D721Med (cell line): Measurements from ENCODE around the gene ATP8B4.

Source experiments
- DNase-seq: peaks from one replicate; pipeline ENCODE4 v3.0.0; 2011; ENCODE audit warnings: low spot score; ENCODE audit not compliant: insufficient read length
- FAIRE-seq: peaks from 2 replicates; lab custom pipeline; 2011; peaks lifted over from hg19 to GRCh38; lab: Jason Lieb, UNC
- CTCF ChIP-seq: IDR thresholded peaks from 2 replicates; pipeline ENCODE4 v1.5.1; 2012; ENCODE audit warnings: mild to moderate bottlenecking, control low read depth; ENCODE audit not compliant: insufficient read depth; ENCODE audit errors: missing control alignments

Gene ATP8B4

GRCh38 chr15:50018491-50018890, 100.5 kb downstream of the ATP8B4 start:
- FAIRE-seq, result no peak
- no peak for TF ChIP-seq CTCF

GRCh38 chr15:50017522-50017921, 101.5 kb downstream of the ATP8B4 start:
- TF ChIP-seq CTCF, result no peak
- FAIRE-seq (no peak), DNase-seq (no peak)

More at GRCh38 chr15:50018491-50018890, 100.5 kb downstream of the ATP8B4 start:
- no peak for DNase-seq

- DNase-seq (no peak), FAIRE-seq (no peak)
- TF ChIP-seq CTCF, result no peak
Measured at GRCh38 chr15:50016951-50017350, 102.1 kb downstream of the ATP8B4 start.

- FAIRE-seq (no peak), DNase-seq (no peak)
- TF ChIP-seq CTCF, result no peak
Measured at GRCh38 chr15:50012790-50013189, 106.2 kb downstream of the ATP8B4 start.

- FAIRE-seq (no peak), DNase-seq (no peak)
- TF ChIP-seq CTCF, result no peak
Measured at GRCh38 chr15:50009634-50010033, 109.4 kb downstream of the ATP8B4 start.

- FAIRE-seq, result no peak
- peak; percentile 58 for TF ChIP-seq CTCF
- peak; percentile 8 for DNase-seq
Measured at GRCh38 chr15:50003786-50004334, 115.2 kb downstream of the ATP8B4 start.

- FAIRE-seq, result no peak
- no peak for DNase-seq
Measured at GRCh38 chr15:49991587-49991986, 127.4 kb downstream of the ATP8B4 start.

More at GRCh38 chr15:49991587-49991986, 127.4 kb downstream of the ATP8B4 start:
- TF ChIP-seq CTCF, result no peak
